Measurements from ENCODE around the gene PTPRN2.

PTPRN2 gene

DNA sequence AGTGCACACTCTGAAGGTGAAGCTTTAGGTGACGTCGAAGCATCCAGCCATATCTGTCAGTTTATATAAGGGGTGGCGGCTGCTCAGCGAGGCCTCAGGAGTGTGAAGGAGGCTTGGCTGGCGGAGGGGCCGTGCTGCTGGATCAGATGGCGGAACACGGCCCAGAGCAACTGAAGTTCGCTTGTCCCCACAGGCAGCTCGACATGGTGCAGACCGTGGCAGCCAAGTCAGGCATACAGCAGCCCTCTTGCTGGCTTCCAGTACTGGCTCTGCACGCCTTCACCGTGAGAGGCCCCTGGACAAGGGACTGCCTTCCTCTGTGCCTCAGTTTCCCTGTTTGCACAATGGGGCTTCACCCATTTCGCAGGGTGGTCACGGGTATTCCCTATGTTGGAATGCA is 807.3 kb downstream of the PTPRN2 start:
- TF ChIP-seq GATA2 (IDR thresholded peaks at IDR 0.05; ENCODE audit: low read depth, low read length) (no peak), GATA3 (IDR thresholded peaks at IDR 0.05; ENCODE audit: low read depth, low read length) (no peak)

DNA sequence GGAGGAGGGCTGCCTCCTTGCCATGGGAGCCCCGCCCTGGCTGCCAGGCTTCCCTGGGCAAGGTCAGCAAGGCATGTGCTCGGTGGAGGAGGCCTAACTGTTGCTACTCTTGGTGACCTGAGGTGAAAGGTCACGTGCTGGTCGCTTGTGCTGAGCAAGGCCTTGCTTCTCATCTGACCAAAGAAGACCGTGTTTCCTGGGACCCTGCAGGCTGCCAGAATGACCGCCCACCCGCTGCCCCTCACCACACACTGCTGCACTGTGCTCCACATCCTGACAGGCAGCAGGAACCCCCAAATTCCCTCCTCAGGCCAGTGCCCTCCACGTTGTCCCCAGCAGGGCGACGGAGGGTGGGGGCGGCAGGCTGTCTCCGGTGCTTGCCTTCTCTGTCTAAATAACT is 808.4 kb downstream of the PTPRN2 start:
- TF ChIP-seq GATA3 (IDR thresholded peaks at IDR 0.05; ENCODE audit: low read depth, low read length): no peak
- no peak for TF ChIP-seq GATA2 (IDR thresholded peaks at IDR 0.05; ENCODE audit: low read depth, low read length)

DNA sequence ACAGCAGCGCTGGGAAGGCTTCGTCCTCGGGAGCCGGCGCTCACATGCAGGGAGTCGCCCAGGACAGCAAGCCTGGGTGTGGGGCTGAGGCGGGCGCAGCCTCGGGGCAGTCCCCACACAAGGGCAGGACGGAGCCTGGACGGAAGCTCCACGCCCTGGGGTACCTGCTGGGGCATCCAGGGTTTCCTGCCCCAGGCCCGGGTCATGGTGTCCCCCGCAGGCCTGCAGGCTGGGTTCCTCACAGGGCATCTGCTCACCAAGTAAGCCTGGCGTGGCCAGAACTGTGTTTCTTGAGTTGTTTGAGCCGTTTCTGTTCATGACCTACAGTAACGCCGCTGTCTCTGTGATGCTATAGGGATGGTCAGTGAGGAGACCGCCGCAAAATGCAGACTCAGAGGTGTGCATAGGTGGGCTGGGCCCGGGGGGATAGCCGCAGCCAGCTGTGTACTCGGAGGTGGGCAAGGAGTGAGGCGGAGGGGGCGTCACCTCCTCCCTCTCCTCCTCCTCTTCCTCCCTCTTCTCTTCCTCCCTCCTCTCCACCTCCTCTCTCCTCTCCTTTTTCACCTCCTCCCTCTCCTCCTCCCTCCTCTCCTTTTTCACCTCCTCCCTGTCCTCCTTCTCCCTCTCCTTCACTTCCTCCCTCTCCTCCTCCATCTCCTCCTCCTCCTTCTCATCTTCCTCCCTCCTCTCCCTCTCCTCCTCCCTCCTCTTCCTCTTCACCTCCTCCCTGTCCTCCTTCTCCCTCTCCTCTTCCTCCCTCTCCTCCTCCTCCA is 811.9 kb downstream of the PTPRN2 start:
- TF ChIP-seq GATA3 (IDR thresholded peaks at IDR 0.05; ENCODE audit: low read depth, low read length): no peak
- TF ChIP-seq GATA2 (IDR thresholded peaks at IDR 0.05; ENCODE audit: low read depth, low read length): no peak

DNA sequence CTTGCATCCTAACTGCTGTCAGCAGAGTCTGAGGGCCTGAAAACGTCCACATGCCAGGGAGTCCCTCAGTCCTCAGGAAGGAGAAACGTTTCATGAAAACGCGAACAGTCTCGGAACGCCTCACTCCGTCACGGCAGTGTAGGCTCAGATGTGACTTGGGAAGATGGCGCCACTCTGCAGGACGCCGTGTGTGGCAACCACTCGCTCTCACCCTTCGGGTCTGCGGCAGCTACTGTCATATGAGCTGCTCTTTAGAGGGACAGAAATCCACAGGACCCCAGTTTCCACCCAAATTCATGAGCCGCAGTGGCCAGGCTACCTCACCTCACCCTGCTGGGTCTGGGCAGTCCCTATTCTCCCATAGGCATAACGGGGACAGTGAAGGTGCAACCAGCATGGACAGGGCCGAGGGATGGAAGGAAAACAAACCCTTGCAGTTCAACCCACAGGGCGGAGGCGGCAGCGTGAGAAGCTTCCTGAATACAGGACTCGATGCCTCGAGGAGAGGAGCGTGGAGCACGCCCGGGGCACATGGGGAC is 812.5 kb downstream of the PTPRN2 start:
- TF ChIP-seq GATA2 (IDR thresholded peaks at IDR 0.05; ENCODE audit: low read depth, low read length) (no peak), GATA3 (IDR thresholded peaks at IDR 0.05; ENCODE audit: low read depth, low read length) (no peak)

DNA sequence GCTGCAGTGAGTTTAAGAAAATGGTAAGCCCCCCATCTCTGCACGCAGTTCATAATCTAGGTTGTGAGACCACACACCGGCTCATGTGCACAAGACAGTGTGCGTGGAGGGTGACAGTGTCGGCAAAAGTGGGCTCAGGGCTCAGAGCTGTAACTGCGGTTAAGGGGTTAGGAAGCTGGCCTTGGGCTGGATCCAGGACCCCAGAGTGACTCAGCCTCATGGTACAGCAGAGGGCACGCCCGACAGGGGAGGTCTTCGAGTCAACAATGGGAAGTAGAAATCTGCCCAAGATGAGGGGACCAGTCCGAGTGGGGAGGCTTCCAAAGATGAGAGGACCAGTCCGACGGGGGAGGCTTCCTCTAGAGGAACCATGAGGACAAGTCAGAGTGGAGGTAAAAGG is 813.1 kb downstream of the PTPRN2 start:
- TF ChIP-seq GATA3 (IDR thresholded peaks at IDR 0.05; ENCODE audit: low read depth, low read length): no peak
- TF ChIP-seq GATA2 (IDR thresholded peaks at IDR 0.05; ENCODE audit: low read depth, low read length): no peak

DNA sequence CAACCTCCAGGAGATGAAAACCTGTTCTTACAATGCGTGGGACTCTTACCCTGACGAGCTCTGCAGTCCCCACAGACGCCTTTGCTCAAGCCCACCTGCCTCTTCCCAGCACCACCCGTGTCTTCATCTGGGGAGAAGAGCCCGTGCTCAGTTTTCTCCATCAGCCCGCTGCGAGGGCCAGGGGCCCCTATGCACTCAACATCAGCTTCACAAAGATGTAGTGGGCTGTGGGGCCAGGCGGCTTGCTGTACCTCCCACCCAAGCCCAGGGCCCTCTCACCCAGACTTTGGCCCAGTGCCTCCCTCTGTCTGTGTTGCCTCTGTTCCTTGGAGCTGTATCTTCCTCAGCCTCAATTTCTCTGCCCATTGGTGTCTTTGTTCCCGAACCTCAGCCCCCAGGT is 814.3 kb downstream of the PTPRN2 start:
- TF ChIP-seq GATA3 (IDR thresholded peaks at IDR 0.05; ENCODE audit: low read depth, low read length) (no peak), GATA2 (IDR thresholded peaks at IDR 0.05; ENCODE audit: low read depth, low read length) (no peak)

DNA sequence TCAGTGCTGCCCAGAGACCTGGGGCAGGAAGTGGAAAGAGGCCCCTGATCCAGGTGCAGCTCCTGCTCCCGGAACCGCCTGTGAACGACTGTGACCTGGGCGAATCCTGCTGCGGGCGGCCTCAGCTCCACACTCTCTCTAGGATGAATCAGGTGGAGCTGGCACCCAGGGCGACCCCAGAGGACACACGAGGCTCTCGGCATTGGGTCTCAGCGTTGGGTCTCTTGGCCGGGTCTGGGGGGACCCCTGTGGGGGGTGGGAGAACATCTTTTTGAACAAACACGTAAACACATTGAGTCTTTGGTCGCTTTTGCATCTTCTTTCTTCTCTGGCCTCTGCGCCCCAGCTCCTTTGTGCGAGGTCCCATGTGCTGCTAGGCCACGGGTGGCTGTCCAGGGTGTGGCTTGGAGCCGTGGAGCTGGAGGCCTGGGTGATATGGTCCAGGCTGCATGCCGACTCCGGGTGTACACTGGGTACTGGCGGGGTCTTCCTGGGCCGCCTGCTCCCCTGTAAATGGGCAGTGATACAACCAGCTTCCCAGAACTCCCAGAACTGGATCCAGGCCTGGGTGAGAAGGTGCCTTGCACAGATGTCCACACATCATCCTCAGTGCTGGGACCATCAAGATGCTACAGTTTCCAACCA is 815.0 kb downstream of the PTPRN2 start:
- no peak for TF ChIP-seq GATA2 (IDR thresholded peaks at IDR 0.05; ENCODE audit: low read depth, low read length)
- no peak for TF ChIP-seq GATA3 (IDR thresholded peaks at IDR 0.05; ENCODE audit: low read depth, low read length)

DNA sequence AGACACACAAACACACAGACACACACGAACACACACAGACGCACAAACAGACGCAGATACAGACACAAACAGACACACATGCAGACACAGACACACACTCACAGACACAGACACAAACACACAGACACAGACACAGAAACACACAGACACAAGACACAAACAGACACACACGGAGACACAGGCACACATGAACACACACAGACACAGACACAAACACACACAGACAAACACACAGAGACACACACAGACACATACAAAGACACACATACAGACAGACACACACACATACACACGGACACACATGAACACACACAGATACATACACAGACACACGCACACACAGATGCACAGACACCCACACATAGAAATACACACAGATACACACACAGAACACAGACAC is 815.9 kb downstream of the PTPRN2 start:
- TF ChIP-seq GATA3 (IDR thresholded peaks at IDR 0.05; ENCODE audit: low read depth, low read length) (no peak), GATA2 (IDR thresholded peaks at IDR 0.05; ENCODE audit: low read depth, low read length) (no peak)

DNA sequence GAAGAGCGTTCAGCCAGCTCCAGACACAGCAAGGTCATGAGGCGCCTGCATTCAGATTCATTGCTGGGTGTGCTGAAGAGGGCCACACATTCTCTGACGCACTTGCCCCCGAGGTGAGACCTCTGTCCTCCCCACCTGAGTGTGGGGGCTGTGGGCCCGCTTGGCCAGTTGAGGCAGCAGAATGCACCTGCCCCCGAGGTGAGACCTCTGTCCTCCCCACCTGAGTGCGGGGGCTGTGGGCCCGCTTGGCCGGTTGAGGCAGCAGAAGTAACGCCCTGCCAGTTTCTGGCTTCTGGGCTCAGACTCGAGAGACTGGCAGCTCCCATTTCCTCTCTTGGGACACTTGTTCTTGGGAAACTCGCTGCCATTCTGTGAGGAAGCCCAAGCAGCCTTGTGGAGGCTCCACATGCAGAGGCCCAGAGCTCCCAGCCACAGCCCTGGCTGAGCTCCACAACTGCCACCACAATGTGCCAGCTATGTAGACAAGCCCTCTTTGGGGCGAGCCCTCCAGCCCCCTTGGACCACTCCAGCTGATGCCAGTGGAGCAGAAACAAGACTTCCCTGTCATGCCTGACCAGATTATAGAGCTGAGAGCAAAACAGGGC is 816.8 kb downstream of the PTPRN2 start:
- TF ChIP-seq GATA3 (IDR thresholded peaks at IDR 0.05; ENCODE audit: low read depth, low read length) (no peak), GATA2 (IDR thresholded peaks at IDR 0.05; ENCODE audit: low read depth, low read length) (no peak)

DNA sequence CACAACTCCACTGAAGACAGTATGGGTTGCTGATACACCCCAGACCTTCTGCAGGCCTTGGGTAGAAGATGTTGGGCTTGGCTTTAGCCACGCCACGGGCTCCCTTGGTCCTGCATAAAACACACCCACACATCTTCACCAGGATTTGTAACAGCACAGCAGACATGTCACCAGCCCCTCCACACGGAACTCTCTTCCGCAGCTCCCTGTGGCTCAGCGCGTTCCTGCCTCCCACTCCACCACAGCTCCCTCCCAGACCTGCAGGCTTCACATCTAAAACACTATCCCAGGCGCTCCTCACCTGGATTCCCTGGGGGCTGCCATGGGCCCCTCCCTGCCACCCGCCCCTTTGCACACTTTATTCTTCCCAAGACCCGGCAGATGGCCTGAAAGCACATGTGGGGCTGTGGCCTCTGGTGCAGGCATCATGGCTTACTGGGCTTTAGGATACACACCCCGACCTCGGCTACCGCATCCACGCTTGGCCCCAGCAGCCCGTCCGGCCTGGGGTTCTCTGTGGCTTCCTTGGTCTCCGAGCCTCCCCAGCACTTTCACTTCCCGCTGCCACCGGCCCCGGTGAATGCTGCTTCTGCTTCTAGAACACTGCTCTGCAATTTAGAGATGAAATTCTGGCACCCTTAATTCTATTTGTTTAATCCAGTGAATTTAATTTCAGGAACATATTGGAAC is 818.0 kb downstream of the PTPRN2 start:
- TF ChIP-seq GATA2 (IDR thresholded peaks at IDR 0.05; ENCODE audit: low read depth, low read length) (no peak), GATA3 (IDR thresholded peaks at IDR 0.05; ENCODE audit: low read depth, low read length) (no peak)

DNA sequence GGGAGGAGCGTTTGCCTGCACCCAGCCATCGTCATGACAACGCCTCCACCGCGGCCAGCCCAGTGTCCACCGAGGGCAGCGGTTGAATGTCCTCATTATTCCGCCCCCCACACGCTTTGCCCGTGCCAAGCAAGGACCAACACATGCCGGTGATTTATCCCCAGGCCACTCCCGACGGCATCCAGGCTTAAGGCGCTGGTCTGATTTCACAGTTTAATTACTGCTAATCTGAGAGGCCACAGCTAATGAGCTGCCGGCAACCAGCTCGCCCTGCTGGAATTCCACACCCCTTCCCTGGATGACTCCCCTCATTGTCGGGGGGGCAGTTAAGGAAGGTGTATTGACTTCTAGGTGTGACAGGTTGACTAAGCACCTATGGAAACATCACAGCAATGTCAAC is 818.5 kb downstream of the PTPRN2 start:
- TF ChIP-seq GATA3 (IDR thresholded peaks at IDR 0.05; ENCODE audit: low read depth, low read length): no peak
- TF ChIP-seq GATA2 (IDR thresholded peaks at IDR 0.05; ENCODE audit: low read depth, low read length): no peak

DNA sequence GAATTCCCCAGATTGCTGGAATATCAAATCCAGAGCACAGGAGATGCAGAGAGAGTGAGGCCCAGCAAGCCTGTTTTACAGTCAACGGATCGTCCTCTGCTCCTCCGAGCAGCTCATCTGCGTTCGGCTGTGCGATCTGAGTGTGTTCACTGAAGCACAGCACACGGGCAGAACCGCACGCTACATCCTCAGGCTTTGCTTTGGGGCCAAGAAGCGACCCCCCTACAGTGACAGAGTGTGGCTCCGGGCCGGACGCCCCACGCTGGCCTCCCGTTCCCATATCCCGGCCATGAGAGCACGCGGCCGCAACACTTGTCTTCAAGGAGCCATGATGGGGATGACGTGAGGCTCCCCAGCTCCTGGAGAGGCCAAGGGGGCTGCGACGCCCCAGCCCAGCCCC is 819.4 kb downstream of the PTPRN2 start:
- no peak for TF ChIP-seq GATA2 (IDR thresholded peaks at IDR 0.05; ENCODE audit: low read depth, low read length)
- TF ChIP-seq GATA3 (IDR thresholded peaks at IDR 0.05; ENCODE audit: low read depth, low read length): no peak

DNA sequence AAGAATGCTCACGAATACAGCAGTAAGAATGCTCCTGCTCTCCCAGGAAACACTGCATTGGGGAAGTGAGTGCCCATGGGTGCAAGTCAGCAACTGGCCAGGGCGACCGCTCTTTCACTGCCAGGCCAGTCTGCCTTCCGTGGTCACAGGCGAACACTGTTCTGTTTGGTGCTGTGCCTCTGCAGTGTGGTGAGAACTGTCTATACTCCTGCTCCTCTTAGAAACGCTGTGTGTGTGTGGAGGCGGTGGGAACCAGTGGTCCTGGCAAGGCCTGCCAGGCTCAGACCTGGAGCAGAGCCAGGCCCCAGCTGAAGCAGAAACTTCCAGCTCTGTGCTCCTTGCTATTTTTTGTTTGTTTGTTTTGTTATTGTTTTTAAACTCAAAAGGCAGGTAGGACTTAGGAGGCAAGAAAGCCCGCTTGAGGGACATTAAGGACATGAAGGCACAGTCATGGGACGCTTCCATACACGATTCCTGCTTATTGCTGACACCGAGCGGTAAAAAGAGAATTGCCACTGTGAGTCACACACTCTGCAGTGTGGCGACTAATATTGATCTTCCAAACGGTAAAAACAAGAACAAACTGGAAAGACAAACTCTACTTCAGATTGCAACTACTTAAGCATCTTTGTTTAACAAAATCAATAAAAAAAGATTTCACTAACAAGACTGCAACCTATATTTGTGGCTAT is 820.0 kb downstream of the PTPRN2 start:
- no peak for TF ChIP-seq GATA2 (IDR thresholded peaks at IDR 0.05; ENCODE audit: low read depth, low read length)
- no peak for TF ChIP-seq GATA3 (IDR thresholded peaks at IDR 0.05; ENCODE audit: low read depth, low read length)

DNA sequence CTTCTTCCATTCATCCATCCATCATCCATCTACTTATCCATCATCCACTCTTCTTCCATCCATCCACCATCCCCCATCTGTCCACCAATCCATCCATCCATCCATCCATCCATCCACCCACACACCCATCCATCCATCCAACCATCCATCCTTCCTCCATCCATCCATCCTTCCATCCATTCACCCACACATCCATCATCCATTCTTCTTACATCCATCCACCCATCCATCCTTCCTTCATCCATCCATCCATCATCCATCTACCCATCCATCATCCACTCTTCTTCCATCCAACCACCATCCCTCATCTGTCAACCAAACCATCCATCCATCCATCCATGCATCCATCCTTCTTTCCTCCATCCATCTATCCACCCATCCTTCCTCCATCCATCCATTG is 821.5 kb downstream of the PTPRN2 start:
- TF ChIP-seq GATA3 (IDR thresholded peaks at IDR 0.05; ENCODE audit: low read depth, low read length) (no peak), GATA2 (IDR thresholded peaks at IDR 0.05; ENCODE audit: low read depth, low read length) (no peak)

All from SH-SY5Y (cell line).